GM23338 (cell line): ENCODE data around the gene SIL1. TPM values are rescaled to one million over a fixed set of nuclear protein-coding genes. Genes with fewer than 3 reads are reported as not detected.

ENCODE experiments used
- ATAC-seq: fragments of 200-7000 bp; cut with Tn5 transposase; 3 replicates; pipeline ENCODE4 v1.9.1; 2020
- DNase-seq: peaks from one replicate; pipeline ENCODE4 v3.0.0-alpha.2; 2015; ENCODE audit warnings: low spot score
- H2AFZ ChIP-seq: fragments of 200-600 bp; sonication (generic); 2 replicates; pipeline ENCODE4 v1.8.0; 2016; ENCODE audit warnings: antibody characterized with exemption, mild to moderate bottlenecking, moderate library complexity
- H3F3A ChIP-seq: fragments of 200-600 bp; sonication (generic); replicated peaks from 2 replicates; pipeline ENCODE4 v1.8.0; 2017; ENCODE audit warnings: antibody characterized with exemption, mixed run types, low read depth
- H3K27ac ChIP-seq: fragments of 200-600 bp; sonication (generic); 2 replicates; pipeline ENCODE4 v1.6.1; 2016; ENCODE audit warnings: low read depth
- H3K27me3 ChIP-seq: fragments of 200-600 bp; sonication (generic); 2 replicates; pipeline ENCODE4 v1.8.0; 2016; ENCODE audit warnings: mild to moderate bottlenecking, mixed run types, moderate library complexity; ENCODE audit not compliant: insufficient read depth
- H3K36me3 ChIP-seq: fragments of 200-600 bp; sonication (generic); 2 replicates; pipeline ENCODE4 v1.8.0; 2016; ENCODE audit warnings: mild to moderate bottlenecking; ENCODE audit not compliant: insufficient read depth
- H3K4me1 ChIP-seq: fragments of 200-600 bp; sonication (generic); 2 replicates; pipeline ENCODE4 v1.8.0; 2016; ENCODE audit warnings: mild to moderate bottlenecking, moderate library complexity; ENCODE audit not compliant: insufficient read depth
- H3K4me2 ChIP-seq: fragments of 200-600 bp; sonication (generic); 2 replicates; pipeline ENCODE4 v1.7.1; 2017; ENCODE audit warnings: mixed run types
- H3K4me3 ChIP-seq: fragments of 200-600 bp; sonication (generic); 2 replicates; pipeline ENCODE4 v1.6.1; 2016; ENCODE audit warnings: mixed run types
- H3K79me2 ChIP-seq: fragments of 200-600 bp; sonication (generic); replicated peaks from 2 replicates; pipeline ENCODE4 v1.8.0; 2017; ENCODE audit warnings: mild to moderate bottlenecking; ENCODE audit not compliant: insufficient read depth
- H3K9me2 ChIP-seq: fragments of 200-600 bp; sonication (generic); 2 replicates; pipeline ENCODE4 v1.8.0; 2017; ENCODE audit not compliant: insufficient read depth
- H4K20me1 ChIP-seq: fragments of 200-600 bp; sonication (generic); replicated peaks from 2 replicates; pipeline ENCODE4 v1.8.0; 2017; ENCODE audit warnings: mild to moderate bottlenecking; ENCODE audit not compliant: insufficient read depth
- H3K27ac Mint-ChIP-seq: 2 replicates; pipeline ENCODE4 v1.8.0; 2020; ENCODE audit warnings: inconsistent platforms, mild to moderate bottlenecking, moderate library complexity, mixed read lengths
- H3K27me3 Mint-ChIP-seq: 3 replicates; pipeline ENCODE4 v1.8.0; 2022; ENCODE audit warnings: low read depth, mild to moderate bottlenecking, moderate library complexity, mixed read lengths, inconsistent platforms; ENCODE audit not compliant: insufficient read depth, poor library complexity
- H3K36me3 Mint-ChIP-seq: 3 replicates; pipeline ENCODE4 v1.8.0; 2021; ENCODE audit warnings: low read depth, mild to moderate bottlenecking, inconsistent platforms, moderate library complexity, mixed read lengths
- H3K4me1 Mint-ChIP-seq: 3 replicates; pipeline ENCODE4 v1.8.0; 2020; ENCODE audit warnings: mild to moderate bottlenecking, inconsistent platforms, mixed read lengths
- H3K4me3 Mint-ChIP-seq: 3 replicates; pipeline ENCODE4 v1.8.0; 2021; ENCODE audit warnings: moderate library complexity, mild to moderate bottlenecking, inconsistent platforms, mixed read lengths
- H3K9me3 Mint-ChIP-seq: 3 replicates; pipeline ENCODE4 v1.8.0; 2020; ENCODE audit warnings: moderate library complexity, mild to moderate bottlenecking, inconsistent platforms, mixed read lengths
- CREB1 ChIP-seq: fragments of 250-450 bp; sonication (Bioruptor Pico); IDR thresholded peaks from 2 replicates; pipeline ENCODE4 v1.5.0; 2020; ENCODE audit warnings: low read depth, mild to moderate bottlenecking, moderate library complexity
- EZH2 ChIP-seq: fragments of 200-600 bp; sonication (generic); IDR thresholded peaks from one replicate; pipeline ENCODE4 v1.8.0; 2017; ENCODE audit warnings: antibody characterized with exemption, mild to moderate bottlenecking, low read depth; ENCODE audit not compliant: unreplicated experiment
- EZH2phosphoT487 ChIP-seq: fragments of 200-600 bp; sonication (generic); IDR thresholded peaks from one replicate; pipeline ENCODE4 v1.8.1; 2018; ENCODE audit warnings: antibody characterized with exemption; ENCODE audit not compliant: unreplicated experiment
- JUNB ChIP-seq: IDR thresholded peaks from one replicate; pipeline ENCODE4 v1.6.1; 2016; ENCODE audit warnings: antibody characterized with exemption; ENCODE audit not compliant: unreplicated experiment
- NANOG ChIP-seq: IDR thresholded peaks from 2 replicates; pipeline ENCODE4 v1.6.1; 2016; ENCODE audit warnings: antibody characterized with exemption, borderline replicate concordance
- POLR2AphosphoS5 ChIP-seq: IDR thresholded peaks from 2 replicates; pipeline ENCODE4 v1.6.1; 2016; ENCODE audit warnings: antibody characterized with exemption, low read depth
- STAT1 ChIP-seq: IDR thresholded peaks from one replicate; pipeline ENCODE4 v1.6.1; 2016; ENCODE audit warnings: antibody characterized with exemption; ENCODE audit not compliant: unreplicated experiment
- ZNF114 ChIP-seq: fragments of 250-450 bp; sonication (Bioruptor Pico); IDR thresholded peaks from 2 replicates; pipeline ENCODE4 v1.5.0; 2020; ENCODE audit warnings: mild to moderate bottlenecking, moderate library complexity
- ZNF331 ChIP-seq: fragments of 250-450 bp; sonication (Bioruptor Pico); IDR thresholded peaks from 2 replicates; pipeline ENCODE4 v1.5.0; 2020; ENCODE audit warnings: low read depth, mild to moderate bottlenecking, moderate library complexity
- polyA plus RNA-seq: library from polyadenylated mRNA; unstranded; fragments of >200 nt; fragmentation: Nextera tagmentation; extraction: Ambion mirVana; gene quantifications from 2 replicates; pipeline ENCODE4 v1.2.1, GENCODE V29; 2016
- total RNA-seq: library from RNA; depleted of rRNA; stranded (reverse); fragments of >200 nt; shearing (Covaris generic); gene quantifications from 2 replicates; pipeline ENCODE4 v1.2.3, GENCODE V29; 2014
- TF ChIP-seq, protein P1 (sequence below), 2 experiments: fragments of 200-600 bp in 1 of 2; sonication (generic) in 1 of 2; conservative IDR thresholded peaks; 2 replicates each; pipeline versions ENCODE4 v1.5.1 to v1.6.1; 2016 to 2017; ENCODE audit warnings: antibody characterized with exemption in 2 of 2, low read depth in 2 of 2, mild to moderate bottlenecking in 2 of 2, moderate library complexity in 1 of 2
- TF ChIP-seq, protein P2 (sequence below): IDR thresholded peaks from 2 replicates; pipeline ENCODE4 v1.6.1; 2016; ENCODE audit warnings: antibody characterized with exemption
- TF ChIP-seq, protein P3 (sequence below): IDR thresholded peaks from one replicate; pipeline ENCODE4 v1.6.1; 2018; ENCODE audit warnings: antibody characterized with exemption; ENCODE audit not compliant: unreplicated experiment
- TF ChIP-seq, protein P4 (sequence below): fragments of 250-450 bp; sonication (Bioruptor Pico); IDR thresholded peaks from 2 replicates; pipeline ENCODE4 v1.5.0; 2020; ENCODE audit warnings: mild to moderate bottlenecking, moderate library complexity

The SIL1 gene
- total and polyA plus RNA-seq, 2 experiments from 2014 or later: 5.5 to 5.9 TPM

DNA sequence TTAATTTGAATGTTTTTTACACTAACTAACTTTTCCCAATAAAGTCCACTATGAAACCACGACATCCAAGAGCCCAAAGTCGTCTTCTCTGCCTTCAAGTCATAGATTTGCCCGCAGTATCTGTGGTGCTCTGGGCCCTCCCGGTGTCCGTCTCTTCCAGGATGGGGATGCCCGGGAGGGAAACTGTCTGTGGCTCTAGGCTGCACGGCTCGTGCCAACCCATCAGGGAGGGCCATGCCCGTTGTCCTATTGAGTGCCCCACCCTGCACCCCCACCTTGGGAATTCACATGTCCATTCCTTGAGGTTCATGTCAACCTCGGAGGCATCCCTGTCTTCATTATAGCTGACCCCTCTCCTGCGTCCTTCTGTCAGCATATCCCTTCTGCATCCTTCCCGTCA, 263.2 kb downstream of the SIL1 start:
- Mint-ChIP-seq H3K27ac (no peak overlapping the region), H3K27me3 (peaks cover 23% of the 10 kb centered on the region), H3K4me1 (peaks cover 43% of the 10 kb centered on the region), H3K9me3 (no peaks in the 10 kb centered on the region), H3K4me3 (no peak overlapping the region), H3K36me3 (peaks cover 61% of the 10 kb centered on the region)
- no peak for DNase-seq
- TF ChIP-seq, protein P1, sequence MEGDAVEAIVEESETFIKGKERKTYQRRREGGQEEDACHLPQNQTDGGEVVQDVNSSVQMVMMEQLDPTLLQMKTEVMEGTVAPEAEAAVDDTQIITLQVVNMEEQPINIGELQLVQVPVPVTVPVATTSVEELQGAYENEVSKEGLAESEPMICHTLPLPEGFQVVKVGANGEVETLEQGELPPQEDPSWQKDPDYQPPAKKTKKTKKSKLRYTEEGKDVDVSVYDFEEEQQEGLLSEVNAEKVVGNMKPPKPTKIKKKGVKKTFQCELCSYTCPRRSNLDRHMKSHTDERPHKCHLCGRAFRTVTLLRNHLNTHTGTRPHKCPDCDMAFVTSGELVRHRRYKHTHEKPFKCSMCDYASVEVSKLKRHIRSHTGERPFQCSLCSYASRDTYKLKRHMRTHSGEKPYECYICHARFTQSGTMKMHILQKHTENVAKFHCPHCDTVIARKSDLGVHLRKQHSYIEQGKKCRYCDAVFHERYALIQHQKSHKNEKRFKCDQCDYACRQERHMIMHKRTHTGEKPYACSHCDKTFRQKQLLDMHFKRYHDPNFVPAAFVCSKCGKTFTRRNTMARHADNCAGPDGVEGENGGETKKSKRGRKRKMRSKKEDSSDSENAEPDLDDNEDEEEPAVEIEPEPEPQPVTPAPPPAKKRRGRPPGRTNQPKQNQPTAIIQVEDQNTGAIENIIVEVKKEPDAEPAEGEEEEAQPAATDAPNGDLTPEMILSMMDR (conservative IDR thresholded peaks at IDR 0.05; ENCODE audit: low read depth in 2 of 2): no peak
- TF ChIP-seq ZNF331 (CRISPR knock-in tag) (no peak), ZNF114 (no peak), JUNB (no peak), EZH2 (no peak), POLR2AphosphoS5 (no peak), CREB1 (CRISPR knock-in tag) (no peak), EZH2phosphoT487 (no peak), STAT1 (no peak), NANOG (no peak)
- TF ChIP-seq, protein P2, sequence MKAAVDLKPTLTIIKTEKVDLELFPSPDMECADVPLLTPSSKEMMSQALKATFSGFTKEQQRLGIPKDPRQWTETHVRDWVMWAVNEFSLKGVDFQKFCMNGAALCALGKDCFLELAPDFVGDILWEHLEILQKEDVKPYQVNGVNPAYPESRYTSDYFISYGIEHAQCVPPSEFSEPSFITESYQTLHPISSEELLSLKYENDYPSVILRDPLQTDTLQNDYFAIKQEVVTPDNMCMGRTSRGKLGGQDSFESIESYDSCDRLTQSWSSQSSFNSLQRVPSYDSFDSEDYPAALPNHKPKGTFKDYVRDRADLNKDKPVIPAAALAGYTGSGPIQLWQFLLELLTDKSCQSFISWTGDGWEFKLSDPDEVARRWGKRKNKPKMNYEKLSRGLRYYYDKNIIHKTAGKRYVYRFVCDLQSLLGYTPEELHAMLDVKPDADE: no peak
- TF ChIP-seq, protein P3, sequence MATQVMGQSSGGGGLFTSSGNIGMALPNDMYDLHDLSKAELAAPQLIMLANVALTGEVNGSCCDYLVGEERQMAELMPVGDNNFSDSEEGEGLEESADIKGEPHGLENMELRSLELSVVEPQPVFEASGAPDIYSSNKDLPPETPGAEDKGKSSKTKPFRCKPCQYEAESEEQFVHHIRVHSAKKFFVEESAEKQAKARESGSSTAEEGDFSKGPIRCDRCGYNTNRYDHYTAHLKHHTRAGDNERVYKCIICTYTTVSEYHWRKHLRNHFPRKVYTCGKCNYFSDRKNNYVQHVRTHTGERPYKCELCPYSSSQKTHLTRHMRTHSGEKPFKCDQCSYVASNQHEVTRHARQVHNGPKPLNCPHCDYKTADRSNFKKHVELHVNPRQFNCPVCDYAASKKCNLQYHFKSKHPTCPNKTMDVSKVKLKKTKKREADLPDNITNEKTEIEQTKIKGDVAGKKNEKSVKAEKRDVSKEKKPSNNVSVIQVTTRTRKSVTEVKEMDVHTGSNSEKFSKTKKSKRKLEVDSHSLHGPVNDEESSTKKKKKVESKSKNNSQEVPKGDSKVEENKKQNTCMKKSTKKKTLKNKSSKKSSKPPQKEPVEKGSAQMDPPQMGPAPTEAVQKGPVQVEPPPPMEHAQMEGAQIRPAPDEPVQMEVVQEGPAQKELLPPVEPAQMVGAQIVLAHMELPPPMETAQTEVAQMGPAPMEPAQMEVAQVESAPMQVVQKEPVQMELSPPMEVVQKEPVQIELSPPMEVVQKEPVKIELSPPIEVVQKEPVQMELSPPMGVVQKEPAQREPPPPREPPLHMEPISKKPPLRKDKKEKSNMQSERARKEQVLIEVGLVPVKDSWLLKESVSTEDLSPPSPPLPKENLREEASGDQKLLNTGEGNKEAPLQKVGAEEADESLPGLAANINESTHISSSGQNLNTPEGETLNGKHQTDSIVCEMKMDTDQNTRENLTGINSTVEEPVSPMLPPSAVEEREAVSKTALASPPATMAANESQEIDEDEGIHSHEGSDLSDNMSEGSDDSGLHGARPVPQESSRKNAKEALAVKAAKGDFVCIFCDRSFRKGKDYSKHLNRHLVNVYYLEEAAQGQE: no peak
- TF ChIP-seq, protein P4, sequence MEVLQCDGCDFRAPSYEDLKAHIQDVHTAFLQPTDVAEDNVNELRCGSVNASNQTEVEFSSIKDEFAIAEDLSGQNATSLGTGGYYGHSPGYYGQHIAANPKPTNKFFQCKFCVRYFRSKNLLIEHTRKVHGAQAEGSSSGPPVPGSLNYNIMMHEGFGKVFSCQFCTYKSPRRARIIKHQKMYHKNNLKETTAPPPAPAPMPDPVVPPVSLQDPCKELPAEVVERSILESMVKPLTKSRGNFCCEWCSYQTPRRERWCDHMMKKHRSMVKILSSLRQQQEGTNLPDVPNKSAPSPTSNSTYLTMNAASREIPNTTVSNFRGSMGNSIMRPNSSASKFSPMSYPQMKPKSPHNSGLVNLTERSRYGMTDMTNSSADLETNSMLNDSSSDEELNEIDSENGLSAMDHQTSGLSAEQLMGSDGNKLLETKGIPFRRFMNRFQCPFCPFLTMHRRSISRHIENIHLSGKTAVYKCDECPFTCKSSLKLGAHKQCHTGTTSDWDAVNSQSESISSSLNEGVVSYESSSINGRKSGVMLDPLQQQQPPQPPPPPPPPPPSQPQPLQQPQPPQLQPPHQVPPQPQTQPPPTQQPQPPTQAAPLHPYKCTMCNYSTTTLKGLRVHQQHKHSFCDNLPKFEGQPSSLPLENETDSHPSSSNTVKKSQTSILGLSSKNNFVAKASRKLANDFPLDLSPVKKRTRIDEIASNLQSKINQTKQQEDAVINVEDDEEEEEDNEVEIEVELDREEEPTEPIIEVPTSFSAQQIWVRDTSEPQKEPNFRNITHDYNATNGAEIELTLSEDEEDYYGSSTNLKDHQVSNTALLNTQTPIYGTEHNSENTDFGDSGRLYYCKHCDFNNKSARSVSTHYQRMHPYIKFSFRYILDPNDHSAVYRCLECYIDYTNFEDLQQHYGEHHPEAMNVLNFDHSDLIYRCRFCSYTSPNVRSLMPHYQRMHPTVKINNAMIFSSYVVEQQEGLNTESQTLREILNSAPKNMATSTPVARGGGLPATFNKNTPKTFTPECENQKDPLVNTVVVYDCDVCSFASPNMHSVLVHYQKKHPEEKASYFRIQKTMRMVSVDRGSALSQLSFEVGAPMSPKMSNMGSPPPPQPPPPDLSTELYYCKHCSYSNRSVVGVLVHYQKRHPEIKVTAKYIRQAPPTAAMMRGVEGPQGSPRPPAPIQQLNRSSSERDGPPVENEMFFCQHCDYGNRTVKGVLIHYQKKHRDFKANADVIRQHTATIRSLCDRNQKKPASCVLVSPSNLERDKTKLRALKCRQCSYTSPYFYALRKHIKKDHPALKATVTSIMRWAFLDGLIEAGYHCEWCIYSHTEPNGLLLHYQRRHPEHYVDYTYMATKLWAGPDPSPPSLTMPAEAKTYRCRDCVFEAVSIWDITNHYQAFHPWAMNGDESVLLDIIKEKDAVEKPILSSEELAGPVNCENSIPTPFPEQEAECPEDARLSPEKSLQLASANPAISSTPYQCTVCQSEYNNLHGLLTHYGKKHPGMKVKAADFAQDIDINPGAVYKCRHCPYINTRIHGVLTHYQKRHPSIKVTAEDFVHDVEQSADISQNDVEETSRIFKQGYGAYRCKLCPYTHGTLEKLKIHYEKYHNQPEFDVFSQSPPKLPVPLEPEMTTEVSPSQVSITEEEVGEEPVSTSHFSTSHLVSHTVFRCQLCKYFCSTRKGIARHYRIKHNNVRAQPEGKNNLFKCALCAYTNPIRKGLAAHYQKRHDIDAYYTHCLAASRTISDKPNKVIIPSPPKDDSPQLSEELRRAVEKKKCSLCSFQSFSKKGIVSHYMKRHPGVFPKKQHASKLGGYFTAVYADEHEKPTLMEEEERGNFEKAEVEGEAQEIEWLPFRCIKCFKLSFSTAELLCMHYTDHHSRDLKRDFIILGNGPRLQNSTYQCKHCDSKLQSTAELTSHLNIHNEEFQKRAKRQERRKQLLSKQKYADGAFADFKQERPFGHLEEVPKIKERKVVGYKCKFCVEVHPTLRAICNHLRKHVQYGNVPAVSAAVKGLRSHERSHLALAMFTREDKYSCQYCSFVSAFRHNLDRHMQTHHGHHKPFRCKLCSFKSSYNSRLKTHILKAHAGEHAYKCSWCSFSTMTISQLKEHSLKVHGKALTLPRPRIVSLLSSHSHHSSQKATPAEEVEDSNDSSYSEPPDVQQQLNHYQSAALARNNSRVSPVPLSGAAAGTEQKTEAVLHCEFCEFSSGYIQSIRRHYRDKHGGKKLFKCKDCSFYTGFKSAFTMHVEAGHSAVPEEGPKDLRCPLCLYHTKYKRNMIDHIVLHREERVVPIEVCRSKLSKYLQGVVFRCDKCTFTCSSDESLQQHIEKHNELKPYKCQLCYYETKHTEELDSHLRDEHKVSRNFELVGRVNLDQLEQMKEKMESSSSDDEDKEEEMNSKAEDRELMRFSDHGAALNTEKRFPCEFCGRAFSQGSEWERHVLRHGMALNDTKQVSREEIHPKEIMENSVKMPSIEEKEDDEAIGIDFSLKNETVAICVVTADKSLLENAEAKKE (CRISPR knock-in tag): no peak
- peaks cover 32% of the 10 kb centered on the region for H3K36me3 ChIP-seq
- no peak overlapping the region for H2AFZ ChIP-seq
- H3F3A ChIP-seq: no peaks in the 10 kb centered on the region
- no peak overlapping the region for H3K4me3 ChIP-seq
- ATAC-seq: no peak
- H3K27ac ChIP-seq: no peak overlapping the region
- no peaks in the 10 kb centered on the region; the same call in 1 of the 2 replicates for H4K20me1 ChIP-seq
- H3K4me2 ChIP-seq: no peak overlapping the region
- H3K9me2 ChIP-seq: no peaks in the 10 kb centered on the region
- H3K79me2 ChIP-seq: no peaks in the 10 kb centered on the region
- H3K27me3 ChIP-seq: no peaks in the 10 kb centered on the region
- peaks cover 10% of the 10 kb centered on the region for H3K4me1 ChIP-seq
